GM12891 (cell line): Measurements from ENCODE around the gene ARMC8.
"Not testable (repeated sequence)": the region's sequence is repeated elsewhere in the genome, so short reads cannot be mapped to it uniquely, and the experiment has no call there.

Experiments used
- PAX5 ChIP-seq: IDR thresholded peaks from 2 replicates; pipeline ENCODE4 v1.6.1; 2011; ENCODE audit warnings: low read length, moderate library complexity, mild to moderate bottlenecking; ENCODE audit not compliant: insufficient read depth, severe bottlenecking
- POLR2A ChIP-seq: IDR thresholded peaks from 2 replicates; pipeline ENCODE4 v1.6.1; 2011; ENCODE audit warnings: low read depth, low read length, control low read depth
- POLR2AphosphoS5 ChIP-seq: IDR thresholded peaks from 2 replicates; pipeline ENCODE4 v1.6.1; 2011; ENCODE audit warnings: low read depth, low read length, control low read depth
- TAF1 ChIP-seq: IDR thresholded peaks from 2 replicates; pipeline ENCODE4 v1.6.1; 2011; ENCODE audit warnings: low read depth, low read length, control low read depth

- TF ChIP-seq TAF1, POLR2A, POLR2AphosphoS5, PAX5: not testable (repeated sequence)
Observed at GRCh38 chr3:138142181-138142580, 44.9 kb upstream of the ARMC8 start.
